DMS53 treated with DMSO at 0.1 percent for 48 hours (cell line): Measurements from ENCODE around the gene ADGRB3.

Source experiments
- DNase-seq: peaks from one replicate; lab custom pipeline; 2025; ENCODE audit not compliant: unreplicated experiment; lab: John Stamatoyannopoulos, UW

Gene ADGRB3

GRCh38 chr6:68695838-68696237, 60.8 kb downstream of the ADGRB3 start:
- DNase-seq: no peak

GRCh38 chr6:68697394-68697793, 62.3 kb downstream of the ADGRB3 start:
- no peak for DNase-seq

DNA sequence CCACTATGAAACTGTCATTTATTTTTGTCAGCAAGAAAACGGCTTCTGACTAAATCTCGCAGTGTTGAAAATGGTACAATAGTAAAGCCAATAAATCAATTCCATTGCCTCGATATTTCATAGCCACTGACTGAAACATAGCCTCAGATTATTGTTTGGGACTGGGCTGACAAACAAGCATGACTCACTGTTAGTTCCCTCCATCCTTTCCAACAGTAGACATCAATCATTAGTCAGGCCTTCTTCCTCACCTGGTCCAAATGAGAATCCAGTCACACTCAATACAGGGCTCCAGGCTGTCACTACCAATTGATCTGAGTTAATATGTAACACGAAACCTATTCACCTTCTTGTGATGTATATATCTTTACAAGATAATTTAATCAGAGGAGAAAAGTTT, 66.1 kb downstream of the ADGRB3 start:
- DNase-seq: peak; percentile 8

GRCh38 chr6:68704485-68704884, 69.4 kb downstream of the ADGRB3 start:
- DNase-seq: no peak

GRCh38 chr6:68709091-68709490, 74.0 kb downstream of the ADGRB3 start:
- DNase-seq: no peak

GRCh38 chr6:68709882-68710281, 74.8 kb downstream of the ADGRB3 start:
- no peak for DNase-seq

DNA sequence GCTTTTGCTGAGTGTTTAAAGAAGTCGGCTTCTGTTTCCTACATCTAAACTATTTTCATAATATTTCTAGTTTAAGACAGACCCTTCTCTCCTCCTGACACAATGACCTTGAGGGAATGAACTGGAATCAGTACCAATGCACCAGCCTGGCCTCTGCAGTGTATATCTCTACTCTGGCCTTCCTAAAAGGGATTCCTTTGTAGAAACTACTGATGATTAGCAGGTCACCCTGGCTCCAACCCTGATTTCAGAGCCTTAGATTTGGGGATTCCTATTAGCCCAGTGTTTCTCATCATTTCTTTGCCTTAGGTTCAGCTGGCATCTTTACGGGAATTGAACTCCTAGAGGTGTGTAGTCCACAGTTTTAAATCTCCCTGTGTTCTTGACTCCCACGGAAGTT, 75.4 kb downstream of the ADGRB3 start:
- no peak for DNase-seq

- no peak for DNase-seq
Measured at GRCh38 chr6:68710916-68711315, 75.8 kb downstream of the ADGRB3 start.

- DNase-seq: no peak
Measured at GRCh38 chr6:68711386-68712000, 76.4 kb downstream of the ADGRB3 start.

- no peak for DNase-seq
Measured at GRCh38 chr6:68716620-68717019, 81.5 kb downstream of the ADGRB3 start.

DNA sequence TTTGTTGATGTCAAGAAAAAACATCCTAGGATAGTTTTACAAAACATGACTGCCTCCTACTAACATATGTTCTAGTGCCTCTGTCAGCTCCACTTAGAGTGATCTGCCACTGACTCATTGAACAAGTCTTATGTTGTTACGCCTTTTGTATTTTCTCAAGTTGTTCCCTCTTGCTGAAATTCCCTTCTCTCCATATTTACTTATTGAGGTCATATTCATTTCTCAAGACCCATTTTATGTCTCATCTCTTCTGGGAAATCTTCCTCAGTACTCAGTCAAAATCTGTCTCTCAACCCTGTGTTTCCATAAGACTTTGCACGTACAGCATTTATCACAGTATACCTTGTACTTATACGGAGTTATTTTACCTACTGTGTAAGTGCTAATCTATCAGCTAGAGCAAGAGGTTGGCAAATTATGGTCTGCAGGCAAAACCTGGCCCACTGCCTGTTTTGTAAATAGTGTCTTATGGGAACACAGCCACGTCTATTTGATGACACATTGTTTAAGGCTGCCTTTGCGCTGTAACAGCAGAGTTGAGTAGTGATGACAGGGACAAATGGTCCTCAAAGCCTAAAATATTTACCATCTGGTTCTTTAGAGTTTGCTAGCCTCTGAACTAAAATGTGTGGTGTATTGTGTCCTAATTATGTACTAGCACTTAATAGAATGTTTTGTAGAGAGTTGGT, 83.4 kb downstream of the ADGRB3 start:
- DNase-seq: no peak

DNA sequence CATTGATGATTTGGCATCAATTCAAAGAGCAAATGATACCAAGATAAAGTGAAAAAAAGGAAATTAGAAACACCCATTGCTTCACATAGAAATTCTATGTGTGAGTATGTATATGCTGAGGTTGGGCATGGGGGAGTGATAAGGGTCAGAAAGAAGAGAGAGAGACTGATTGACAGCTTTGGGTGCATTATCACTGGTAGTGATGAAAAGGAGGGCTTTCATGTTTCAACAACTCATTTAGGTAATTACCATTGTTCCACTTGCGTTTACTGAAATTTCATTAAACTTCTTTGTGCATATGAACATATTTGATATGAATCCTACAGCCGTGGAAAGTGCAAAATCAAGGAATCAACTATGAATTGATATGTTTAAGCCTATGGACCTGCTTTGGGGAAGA, 84.7 kb downstream of the ADGRB3 start:
- DNase-seq: no peak

GRCh38 chr6:68722891-68723527, 87.9 kb downstream of the ADGRB3 start:
- DNase-seq: no peak

GRCh38 chr6:68724060-68724459, 89.0 kb downstream of the ADGRB3 start:
- no peak for DNase-seq

DNA sequence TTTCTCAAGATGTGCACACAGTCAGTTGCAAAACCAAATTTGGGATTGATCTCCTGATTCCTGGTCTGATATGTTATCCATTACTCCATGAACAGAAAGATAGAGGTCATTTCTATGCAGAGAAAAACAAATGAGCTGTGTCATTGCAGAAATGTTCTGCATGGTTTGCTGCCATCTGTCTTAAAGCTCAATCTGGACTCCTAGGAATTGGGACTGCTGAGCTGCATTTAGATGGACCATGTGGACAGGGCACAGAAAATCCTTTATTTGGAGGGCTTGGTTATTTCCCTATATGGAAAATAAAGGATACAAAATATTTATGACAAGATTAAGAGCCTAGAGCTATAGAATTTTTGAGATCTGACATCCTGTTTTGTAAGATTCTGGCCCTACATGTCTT, 91.3 kb downstream of the ADGRB3 start:
- peak; percentile 46 for DNase-seq

DNA sequence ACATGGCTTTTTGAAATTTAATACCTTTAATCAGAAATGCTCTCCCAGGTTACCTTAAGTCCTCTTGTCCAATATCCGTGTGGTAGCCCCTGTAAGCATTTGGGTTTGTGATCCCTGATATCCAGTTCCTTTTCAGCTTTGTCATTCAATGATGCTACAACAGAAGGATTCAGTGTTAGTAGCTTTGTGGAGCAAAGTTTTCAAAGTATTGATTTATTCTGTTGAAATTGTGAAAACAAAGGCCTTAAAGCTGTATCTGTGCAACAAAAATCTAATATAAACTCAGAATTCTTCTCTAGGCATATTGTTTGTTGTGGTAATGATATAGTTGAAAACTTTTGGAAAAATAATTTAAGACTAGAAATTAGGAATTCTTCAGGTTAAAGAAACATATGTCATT, 91.9 kb downstream of the ADGRB3 start:
- no peak for DNase-seq

DNA sequence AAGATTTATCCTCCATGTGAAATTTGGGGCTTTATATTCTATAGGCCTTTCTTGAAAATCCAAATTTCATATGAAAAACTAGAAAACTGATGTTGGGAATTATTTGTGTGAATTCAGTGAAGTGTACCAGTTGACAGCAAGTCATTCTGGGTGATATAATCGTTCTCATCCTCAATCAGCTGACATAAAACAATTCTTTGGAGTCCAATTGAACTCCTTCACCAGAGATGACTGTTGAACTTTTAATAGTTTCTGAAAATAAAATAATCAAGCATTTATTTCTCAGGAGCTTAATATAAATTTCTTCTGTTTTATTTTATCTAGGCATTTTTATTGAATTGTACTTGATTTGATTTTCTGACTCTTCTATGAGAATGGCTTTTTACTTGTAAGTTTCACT, 92.6 kb downstream of the ADGRB3 start:
- no peak for DNase-seq

DNA sequence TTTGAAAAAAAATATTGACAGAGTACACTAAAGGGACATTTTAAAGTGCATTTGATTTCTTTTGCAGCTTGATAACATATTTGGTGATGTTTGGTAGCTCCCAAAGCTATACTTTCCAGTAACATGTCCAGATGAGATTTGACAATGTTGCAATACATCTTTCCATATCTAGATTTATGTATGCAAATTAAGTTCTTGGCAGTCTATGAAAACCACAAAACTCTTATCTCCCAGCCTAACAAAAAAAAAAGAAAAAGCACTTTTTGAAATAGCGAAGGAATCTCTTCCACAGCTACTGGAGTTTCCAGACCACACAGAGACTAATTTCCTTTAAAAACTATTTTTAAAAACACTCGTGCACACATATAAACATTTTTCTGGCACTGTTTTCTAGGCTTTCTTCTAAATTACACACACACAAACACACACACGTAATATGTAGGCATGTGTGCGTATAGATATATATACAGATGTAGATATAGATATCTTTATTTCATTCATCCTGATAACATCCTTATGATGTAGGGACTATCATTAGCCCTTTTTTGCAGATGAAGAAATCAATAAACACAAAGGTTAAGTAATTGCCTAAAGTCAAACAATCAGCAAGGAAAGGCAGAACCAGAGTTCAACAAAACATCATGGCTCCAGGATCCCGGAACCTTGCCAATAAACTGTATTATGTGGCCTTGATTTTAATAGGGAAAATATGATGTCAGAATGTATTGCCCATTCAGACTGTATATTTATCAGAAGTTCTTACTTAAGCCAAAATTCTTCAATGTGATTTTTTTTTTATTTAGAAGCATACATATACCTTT, 93.3 kb downstream of the ADGRB3 start:
- DNase-seq: no peak

- no peak for DNase-seq
Measured at GRCh38 chr6:68729377-68729903, 94.4 kb downstream of the ADGRB3 start.

GRCh38 chr6:68730291-68731054, 95.4 kb downstream of the ADGRB3 start:
- DNase-seq: no peak

DNA sequence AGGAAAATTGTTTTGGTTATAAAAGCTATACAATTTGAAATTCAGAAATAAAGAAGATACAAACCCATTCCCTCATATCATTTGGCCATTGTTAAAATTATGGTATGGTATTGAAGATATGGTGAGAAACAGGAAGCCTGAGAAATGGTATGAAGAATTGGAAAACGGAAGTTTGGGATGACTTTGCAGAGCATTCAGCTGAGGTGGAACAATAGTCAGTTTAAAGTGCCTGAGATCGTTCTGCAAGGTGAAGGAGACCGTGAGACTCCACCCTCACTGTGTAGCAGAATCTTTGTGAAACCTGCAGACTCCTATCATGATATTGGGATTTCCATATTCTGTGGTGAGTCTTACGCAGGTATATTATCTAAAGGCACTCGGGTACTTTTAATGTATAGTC, 97.3 kb downstream of the ADGRB3 start:
- DNase-seq: no peak
